SK-N-SH (cell line): ENCODE measurements around the gene XPR1. TPM values are rescaled to one million over a fixed set of nuclear protein-coding genes. Genes with fewer than 3 reads are reported as not detected.

Experiments
- CTCF ChIA-PET: fragments of 300-600, 350-600 bp; formaldehyde crosslinking; extraction: SDS; loops from one replicate; lab custom pipeline; 2021; lab: Yijun Ruan, JAX
- POLR2A ChIA-PET: fragments of 350-600 bp; sonication (Branson Sonifier 250); formaldehyde crosslinking; extraction: SDS; loops from one replicate; lab custom pipeline; 2020; ENCODE audit warnings: antibody characterized with exemption, inconsistent platforms; lab: Yijun Ruan, JAX
- DNase-seq: peaks from one replicate; pipeline ENCODE4 v3.0.0; 2012
- H2AFZ ChIP-seq: fragments of 200-600 bp; sonication (generic); 2 replicates; pipeline ENCODE4 v1.8.1; 2016; ENCODE audit warnings: antibody characterized with exemption, mild to moderate bottlenecking, low read depth
- H3F3A ChIP-seq: fragments of 200-600 bp; sonication (generic); replicated peaks from 2 replicates; pipeline ENCODE3; 2016; ENCODE audit warnings: antibody characterized with exemption, mild to moderate bottlenecking; ENCODE audit not compliant: insufficient read depth
- H3K27ac ChIP-seq, 2 experiments: fragments of 200-500 bp in 1 of 2; fragments of 200-600 bp in 1 of 2; sonication (Bioruptor generic) in 1 of 2; sonication (generic), shearing (Covaris generic) in 1 of 2; 2 replicates each; pipeline versions ENCODE4 v1.5.1 to v1.6.1; 2014 to 2016; ENCODE audit warnings: low read depth in 2 of 2, inconsistent platforms in 1 of 2, low read length in 1 of 2, mild to moderate bottlenecking in 1 of 2, mixed read lengths in 1 of 2
- H3K27me3 ChIP-seq: fragments of 200-600 bp; sonication (generic), shearing (Covaris generic); 2 replicates; pipeline ENCODE4 v1.6.1; 2016; ENCODE audit warnings: mixed run types; ENCODE audit not compliant: insufficient read depth
- H3K36me3 ChIP-seq, 2 experiments: fragments of 200-500 bp in 1 of 2; fragments of 200-600 bp in 1 of 2; sonication (Bioruptor generic) in 1 of 2; sonication (generic) in 1 of 2; replicated peaks in 1 of 2; 2 replicates each; pipeline versions ENCODE3 to v1.5.1; 2014 to 2016; ENCODE audit warnings: low read length in 1 of 2, mild to moderate bottlenecking in 1 of 2; ENCODE audit not compliant: insufficient read depth in 2 of 2, control insufficient read depth in 1 of 2
- H3K4me1 ChIP-seq, 2 experiments: fragments of 200-500 bp in 1 of 2; fragments of 200-600 bp in 1 of 2; sonication (Bioruptor generic) in 1 of 2; sonication (generic), shearing (Covaris generic) in 1 of 2; 2 replicates each; pipeline versions ENCODE4 v1.5.1 to v1.6.1; 2014 to 2016; ENCODE audit warnings: low read depth in 1 of 2, low read length in 1 of 2, mixed run types in 1 of 2; ENCODE audit not compliant: insufficient read depth in 2 of 2, control insufficient read depth in 1 of 2
- H3K4me2 ChIP-seq: fragments of 200-600 bp; sonication (generic), shearing (Covaris generic); 2 replicates; pipeline ENCODE4 v1.6.1; 2017; ENCODE audit warnings: mixed run types
- H3K4me3 ChIP-seq, 2 experiments: fragments of 200-500 bp in 1 of 2; fragments of 200-600 bp in 1 of 2; sonication (Bioruptor generic) in 1 of 2; sonication (generic), shearing (Covaris generic) in 1 of 2; 2 replicates each; pipeline versions ENCODE4 v1.5.1 to v1.8.1; 2014 to 2016; ENCODE audit warnings: low read depth in 2 of 2, inconsistent platforms in 1 of 2, low read length in 1 of 2, mild to moderate bottlenecking in 1 of 2, mixed read lengths in 1 of 2, moderate library complexity in 1 of 2
- H3K79me2 ChIP-seq: fragments of 200-600 bp; sonication (generic); 2 replicates; pipeline ENCODE4 v1.8.1; 2017; ENCODE audit warnings: mild to moderate bottlenecking; ENCODE audit not compliant: insufficient read depth
- H3K9ac ChIP-seq: fragments of 200-600 bp; sonication (generic); 2 replicates; pipeline ENCODE4 v1.6.1; 2017; ENCODE audit warnings: mixed run types
- H3K9me2 ChIP-seq: fragments of 200-600 bp; sonication (generic); 2 replicates; pipeline ENCODE4 v1.6.1; 2017; ENCODE audit warnings: mixed run types
- H3K9me3 ChIP-seq: fragments of 200-600 bp; sonication (generic); 2 replicates; pipeline ENCODE4 v1.6.1; 2017; ENCODE audit warnings: mixed run types, mild to moderate bottlenecking, moderate library complexity
- H4K20me1 ChIP-seq: fragments of 200-600 bp; sonication (generic); 2 replicates; pipeline ENCODE4 v1.6.1; 2017; ENCODE audit warnings: mild to moderate bottlenecking, mixed run types; ENCODE audit not compliant: insufficient read depth
- CHD2 ChIP-seq: fragments of 150-350 bp; IDR thresholded peaks from 2 replicates; pipeline ENCODE4 v1.6.1; 2018; ENCODE audit warnings: low read length; ENCODE audit not compliant: partially characterized antibody
- ELF1 ChIP-seq: IDR thresholded peaks from 2 replicates; pipeline ENCODE4 v1.4.0; 2012
- EZH2phosphoT487 ChIP-seq: fragments of 200-600 bp; sonication (generic); IDR thresholded peaks from 2 replicates; pipeline ENCODE4 v1.6.1; 2017; ENCODE audit warnings: low read depth, mixed run types, mild to moderate bottlenecking, antibody characterized with exemption, moderate library complexity, borderline replicate concordance
- FOSL2 ChIP-seq: IDR thresholded peaks from 2 replicates; pipeline ENCODE4 v1.4.0; 2012; ENCODE audit warnings: low read depth, mild to moderate bottlenecking, moderate library complexity, borderline replicate concordance
- FOXJ3 ChIP-seq: sonication (generic); formaldehyde crosslinking; IDR thresholded peaks from 2 replicates; pipeline ENCODE4 v1.5.1; 2020; ENCODE audit warnings: mild to moderate bottlenecking, missing genetic modification reagents
- IRF3 ChIP-seq: fragments of 150-350 bp; IDR thresholded peaks from 2 replicates; pipeline ENCODE4 v1.6.1; 2016; ENCODE audit warnings: mild to moderate bottlenecking, low read depth, low read length
- JUND ChIP-seq: IDR thresholded peaks from 2 replicates; pipeline ENCODE4 v1.4.0; 2012
- MAX ChIP-seq: IDR thresholded peaks from 2 replicates; pipeline ENCODE4 v1.4.0; 2012; ENCODE audit warnings: low read depth
- POLR2AphosphoS5 ChIP-seq: IDR thresholded peaks from 2 replicates; pipeline ENCODE4 v1.6.1; 2012; ENCODE audit warnings: low read depth, low read length
- RCOR1 ChIP-seq: fragments of 150-350 bp; IDR thresholded peaks from 2 replicates; pipeline ENCODE4 v1.6.1; 2017; ENCODE audit warnings: antibody characterized with exemption, low read length
- RXRA ChIP-seq: IDR thresholded peaks from 2 replicates; pipeline ENCODE4 v1.4.0; 2012; ENCODE audit warnings: low read depth, mild to moderate bottlenecking, borderline replicate concordance
- SIN3A ChIP-seq: IDR thresholded peaks from 2 replicates; pipeline ENCODE4 v1.6.1; 2012; ENCODE audit warnings: low read depth, mild to moderate bottlenecking, low read length, moderate library complexity, borderline replicate concordance
- TEAD4 ChIP-seq: IDR thresholded peaks from 2 replicates; pipeline ENCODE4 v1.4.0; 2012; ENCODE audit warnings: mild to moderate bottlenecking, borderline replicate concordance; ENCODE audit not compliant: insufficient read depth
- ZBTB33 ChIP-seq: IDR thresholded peaks from 2 replicates; pipeline ENCODE4 v1.4.0; 2012; ENCODE audit warnings: low read depth, borderline replicate concordance
- WGBS: methylation state at CpG from one replicate; pipeline ENCODE4 v1.1.6; 2017; ENCODE audit warnings: low lambda C conversion rate; 5-methylcytosine and 5-hydroxymethylcytosine counted together
- polyA plus RNA-seq, 3 experiments: library from polyadenylated mRNA; depleted of rRNA; stranded (reverse); fragments of >200 nt; gene quantifications; 2 replicates each; pipeline ENCODE4 v1.2.3, GENCODE V29; 2012

Gene XPR1
- polyA plus RNA-seq, 1 of the 3 experiments (the other 2 are of a cell fraction): 7.9 TPM

GRCh38 chr1:180892675-180893074, 260.9 kb downstream of the XPR1 start (continued):
- no peak for TF ChIP-seq RCOR1

GRCh38 chr1:180893614-180894013, 261.8 kb downstream of the XPR1 start:
- no peak for DNase-seq
- Histone ChIP-seq H3K27ac (no peak overlapping the region), H4K20me1 (no peaks in the 10 kb centered on the region), H3F3A (no peaks in the 10 kb centered on the region), H3K4me3 (no peak overlapping the region), H3K27me3 (no peaks in the 10 kb centered on the region), H3K4me2 (no peak overlapping the region), H2AFZ (no peak overlapping the region), H3K9me3 (no peaks in the 10 kb centered on the region), H3K9ac (no peak overlapping the region), H3K4me1 (peaks cover 0 to 5% of the 10 kb centered on the region in 2 experiments; a peak in 1 of 4 replicates), H3K36me3 (no peaks in the 10 kb centered on the region), H3K79me2 (no peaks in the 10 kb centered on the region), H3K9me2 (no peaks in the 10 kb centered on the region)
- WGBS: 89% methylated on average over 3 of the region's 3 CpGs
- ChIA-PET CTCF (interaction anchor here (1.2 kb wide), 1 partner anchor 12 kb away, joined by 3 read pairs; no protein-coding TSS in a partner anchor), POLR2A (no interaction called here)
- no peak for TF ChIP-seq FOXJ3 (CRISPR knock-in tag)
- TF ChIP-seq POLR2AphosphoS5: no peak
- no peak for TF ChIP-seq JUND
- TF ChIP-seq FOSL2: no peak

- POLR2A ChIA-PET: no interaction called here
- no peak for DNase-seq
- CTCF ChIA-PET: interaction anchor here (0.9 to 1.7 kb wide), 3 partner anchors 14 to 247 kb away, joined by 3 to 4 read pairs (median 3); no protein-coding TSS in a partner anchor
Observed at GRCh38 chr1:180896161-180896560, 264.3 kb downstream of the XPR1 start.

More at GRCh38 chr1:180896161-180896560, 264.3 kb downstream of the XPR1 start:
- H2AFZ ChIP-seq: no peak overlapping the region
- no peaks in the 10 kb centered on the region for H3K9me3 ChIP-seq
- TF ChIP-seq SIN3A (no peak), RCOR1 (no peak), TEAD4 (no peak), CHD2 (no peak), ELF1 (no peak), MAX (no peak), IRF3 (no peak), RXRA (no peak), ZBTB33 (no peak), JUND (no peak), EZH2phosphoT487 (no peak)
- H3K4me3 ChIP-seq: no peak overlapping the region
- H3F3A ChIP-seq: no peaks in the 10 kb centered on the region
- no peaks in the 10 kb centered on the region for H3K79me2 ChIP-seq
- 96% methylated on average over 3 of the region's 3 CpGs for WGBS
- no peaks in the 10 kb centered on the region for H3K36me3 ChIP-seq
- no peak overlapping the region for H3K27ac ChIP-seq
- H4K20me1 ChIP-seq: no peaks in the 10 kb centered on the region
- peaks cover 0 to 20% of the 10 kb centered on the region in 2 experiments; a peak in 1 of 4 replicates for H3K4me1 ChIP-seq
- no peaks in the 10 kb centered on the region for H3K9me2 ChIP-seq
- no peaks in the 10 kb centered on the region for H3K27me3 ChIP-seq
- H3K4me2 ChIP-seq: no peak overlapping the region
- no peak overlapping the region for H3K9ac ChIP-seq
